Measurements from ENCODE around the gene TTYH1. TPM values are rescaled to one million over a fixed set of nuclear protein-coding genes. Genes with fewer than 3 reads are reported as not detected.
A peak's percentile ranks its signal among the peaks of the same experiment; 100 is the strongest.

The TTYH1 gene
- total and polyA plus RNA-seq, 12 donors: 0.61 to 4.0 (median 1.6) TPM; not detected in 4

DNA sequence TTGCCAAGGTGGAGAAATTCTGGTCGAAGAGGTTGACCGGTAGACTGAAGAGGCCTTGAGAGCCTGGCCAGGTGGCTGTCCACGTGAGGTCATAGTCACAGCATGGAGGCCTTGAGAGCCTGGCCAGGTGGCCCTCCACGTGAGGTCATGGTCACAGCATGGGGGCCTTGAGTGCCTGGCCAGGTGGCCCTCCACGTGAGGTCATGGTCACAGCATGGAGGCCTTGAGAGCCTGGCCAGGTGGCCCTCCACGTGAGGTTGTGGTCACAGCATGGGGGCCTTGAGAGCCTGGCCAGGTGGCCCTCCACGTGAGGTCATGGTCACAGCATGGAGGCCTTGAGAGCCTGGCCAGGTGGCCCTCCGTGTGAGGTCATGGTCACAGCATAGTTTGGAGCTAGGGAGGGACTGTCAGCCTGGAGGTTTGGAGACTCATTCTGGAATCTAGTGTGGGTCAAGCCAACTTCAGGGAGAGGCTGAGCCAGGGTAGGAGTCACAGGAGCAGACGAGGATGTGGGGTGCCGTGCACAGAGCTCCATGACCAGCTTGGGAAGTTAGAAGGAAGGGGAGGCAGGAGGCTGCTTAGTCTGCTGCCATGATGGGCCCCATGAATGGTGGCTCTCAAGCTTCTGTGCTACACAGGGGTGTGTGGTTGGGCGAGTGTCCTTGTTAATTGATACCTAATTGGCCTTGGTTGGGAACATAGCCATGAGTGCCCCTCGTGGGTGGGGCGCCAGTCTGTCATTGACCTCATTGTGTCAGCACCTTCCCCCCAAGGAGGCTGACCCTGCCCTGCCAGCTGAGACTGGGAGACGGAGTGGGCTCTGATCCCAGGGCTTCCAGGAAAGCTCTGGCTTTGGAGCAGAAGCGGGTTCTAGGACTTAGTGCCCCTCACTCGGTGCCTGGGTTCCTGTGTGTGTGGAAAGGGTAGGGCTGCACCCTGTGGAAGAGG is 44.3 kb downstream of the TTYH1 start:
- Histone ChIP-seq H3K4me3 (no peak overlapping the region), H3K27ac (peak overlapping the region in 3 of 5 donors; percentile 24 to 73 (median 52)), H3K36me3 (replicated peaks in 1 of 2) (peaks cover 0 to 79% of the 10 kb centered on the region in 2 donors), H3K9me3 (replicated peaks in 1 of 3) (no peaks in the 10 kb centered on the region), H3K27me3 (no peaks in the 10 kb centered on the region), H3K4me1 (replicated peaks in 1 of 2) (peaks cover 16 to 27% of the 10 kb centered on the region in 2 donors)
- intact Hi-C loops (cut with DNase I): no loop called here
- no peak for TF ChIP-seq POLR2A (IDR thresholded peaks at IDR 0.05)
- TF ChIP-seq, protein P1, sequence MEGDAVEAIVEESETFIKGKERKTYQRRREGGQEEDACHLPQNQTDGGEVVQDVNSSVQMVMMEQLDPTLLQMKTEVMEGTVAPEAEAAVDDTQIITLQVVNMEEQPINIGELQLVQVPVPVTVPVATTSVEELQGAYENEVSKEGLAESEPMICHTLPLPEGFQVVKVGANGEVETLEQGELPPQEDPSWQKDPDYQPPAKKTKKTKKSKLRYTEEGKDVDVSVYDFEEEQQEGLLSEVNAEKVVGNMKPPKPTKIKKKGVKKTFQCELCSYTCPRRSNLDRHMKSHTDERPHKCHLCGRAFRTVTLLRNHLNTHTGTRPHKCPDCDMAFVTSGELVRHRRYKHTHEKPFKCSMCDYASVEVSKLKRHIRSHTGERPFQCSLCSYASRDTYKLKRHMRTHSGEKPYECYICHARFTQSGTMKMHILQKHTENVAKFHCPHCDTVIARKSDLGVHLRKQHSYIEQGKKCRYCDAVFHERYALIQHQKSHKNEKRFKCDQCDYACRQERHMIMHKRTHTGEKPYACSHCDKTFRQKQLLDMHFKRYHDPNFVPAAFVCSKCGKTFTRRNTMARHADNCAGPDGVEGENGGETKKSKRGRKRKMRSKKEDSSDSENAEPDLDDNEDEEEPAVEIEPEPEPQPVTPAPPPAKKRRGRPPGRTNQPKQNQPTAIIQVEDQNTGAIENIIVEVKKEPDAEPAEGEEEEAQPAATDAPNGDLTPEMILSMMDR (IDR thresholded peaks at IDR 0.05): no peak
- 47 to 53% (median 49%) methylated on average over 7 to 16 of the region's 16 CpGs for WGBS, 4 donors
- DNase-seq: peak in 1 of 7 donors; percentile 34

- peak in 2 of 7 donors; percentile 23 to 27 for DNase-seq
- H3K4me1 ChIP-seq (replicated peaks in 1 of 2): peaks cover 16 to 27% of the 10 kb centered on the region in 2 donors
- WGBS, 4 donors: 80 to 83% (median 81%) methylated on average over 10 to 39 of the region's 39 CpGs
- no peak overlapping the region for H3K4me3 ChIP-seq
- intact Hi-C loops (cut with DNase I): no loop called here
- peaks cover 0 to 71% of the 10 kb centered on the region in 2 donors for H3K36me3 ChIP-seq (replicated peaks in 1 of 2)
- TF ChIP-seq POLR2A (IDR thresholded peaks at IDR 0.05): no peak
- TF ChIP-seq, protein P1 (IDR thresholded peaks at IDR 0.05): no peak
- no peaks in the 10 kb centered on the region for H3K27me3 ChIP-seq
- no peaks in the 10 kb centered on the region for H3K9me3 ChIP-seq (replicated peaks in 1 of 3)
- H3K27ac ChIP-seq: peak overlapping the region in 2 of 5 donors; percentile 52 to 73
Measured at GRCh38 chr19:54460230-54461005, 45.2 kb downstream of the TTYH1 start.

- H3K4me1 ChIP-seq (replicated peaks in 1 of 2): peaks cover 16 to 27% of the 10 kb centered on the region in 2 donors
- peak in 3 of 7 donors; percentile 31 to 39 (median 36) for DNase-seq
- intact Hi-C loops (cut with DNase I): no loop called here
- TF ChIP-seq, protein P1 (IDR thresholded peaks at IDR 0.05): no peak
- no peak for TF ChIP-seq POLR2A (IDR thresholded peaks at IDR 0.05)
- WGBS, 4 donors: 77 to 82% (median 80%) methylated on average over 17 to 27 of the region's 27 CpGs
- H3K4me3 ChIP-seq: no peak overlapping the region
- H3K36me3 ChIP-seq (replicated peaks in 1 of 2): peaks cover 0 to 63% of the 10 kb centered on the region in 2 donors
- no peaks in the 10 kb centered on the region for H3K27me3 ChIP-seq
- no peaks in the 10 kb centered on the region for H3K9me3 ChIP-seq (replicated peaks in 1 of 3)
- H3K27ac ChIP-seq: peak overlapping the region in 2 of 5 donors; percentile 2 to 8
Measured at GRCh38 chr19:54461210-54461609, 45.9 kb downstream of the TTYH1 start.

DNA sequence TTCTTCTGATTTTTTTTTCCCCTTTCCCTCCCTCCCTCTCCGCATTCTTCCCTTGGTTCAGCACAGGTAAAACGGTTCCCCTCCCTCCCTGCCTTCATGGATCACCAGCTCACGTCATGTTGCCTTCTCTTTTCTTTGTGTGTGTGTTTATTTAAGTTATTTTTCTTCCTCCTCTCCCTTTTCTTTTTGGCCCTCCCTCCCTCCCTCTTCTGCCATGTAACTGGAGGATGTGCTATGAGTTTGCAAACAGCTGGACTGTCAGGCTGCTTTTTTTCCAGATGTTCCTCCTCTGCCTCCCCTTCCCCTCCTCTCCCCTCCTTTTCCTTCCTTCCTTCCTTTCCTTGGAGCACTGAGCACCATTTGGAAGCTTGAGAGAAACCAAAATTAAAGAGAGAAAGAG is 46.3 kb downstream of the TTYH1 start:
- H3K27ac ChIP-seq: peak overlapping the region in 3 of 5 donors; percentile 94 to 99 (median 98)

More for the DNA sequence above, 46.3 kb downstream of the TTYH1 start:
- TF ChIP-seq POLR2A (IDR thresholded peaks at IDR 0.05): no peak
- TF ChIP-seq, protein P1 (IDR thresholded peaks at IDR 0.05): no peak
- Histone ChIP-seq H3K27me3 (no peaks in the 10 kb centered on the region), H3K4me3 (no peak overlapping the region), H3K36me3 (replicated peaks in 1 of 2) (peaks cover 0 to 59% of the 10 kb centered on the region in 2 donors), H3K4me1 (replicated peaks in 1 of 2) (peaks cover 16 to 27% of the 10 kb centered on the region in 2 donors), H3K9me3 (replicated peaks in 1 of 3) (no peaks in the 10 kb centered on the region)
- intact Hi-C loops (cut with DNase I): no loop called here
- WGBS, 4 donors: 51 to 68% (median 62%) methylated on average over 3 of the region's 3 CpGs
- DNase-seq: no peak

All from adrenal gland (tissue), 12 donors.